Head of caudate nucleus (tissue), 42 donors: ENCODE data around the gene KRTAP17-1.
"Not testable (repeated sequence)": the region's sequence is repeated elsewhere in the genome, so short reads cannot be mapped to it uniquely, and the experiment has no call there.

Experiments
- DNase-seq, 42 donors: peaks; one replicate each; pipeline versions ENCODE4 v3.0.0 to v3.0.0-alpha.2; 2020 to 2021; ENCODE audit warnings: mixed read lengths in 7 of 42
- intact Hi-C: fragments of 100-400 bp; cut with DNase I; formaldehyde crosslinking; loops from one replicate; pipeline ENCODE4 v1.15.0; 2022

Gene KRTAP17-1

DNA sequence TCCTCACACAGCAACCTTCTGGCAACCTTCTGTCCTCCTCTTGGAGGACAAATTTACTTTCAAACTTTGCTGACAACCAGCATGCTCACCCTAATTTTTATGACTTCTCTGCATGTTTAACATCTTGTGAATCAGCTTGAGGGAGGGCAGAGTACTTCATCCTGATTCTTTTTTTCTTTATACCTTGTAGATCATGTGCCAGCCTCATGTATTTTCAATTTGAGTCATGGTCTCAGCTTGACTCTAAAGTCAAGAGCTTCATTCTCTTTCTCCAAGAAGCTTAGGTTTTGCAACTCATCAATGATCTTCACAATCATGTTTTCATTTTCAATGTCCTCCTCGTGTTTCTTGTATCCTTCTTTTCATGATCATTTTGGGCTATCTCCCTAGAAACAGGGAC, 43.7 kb downstream of the KRTAP17-1 start:
- intact Hi-C loops = no loop called here

DNA sequence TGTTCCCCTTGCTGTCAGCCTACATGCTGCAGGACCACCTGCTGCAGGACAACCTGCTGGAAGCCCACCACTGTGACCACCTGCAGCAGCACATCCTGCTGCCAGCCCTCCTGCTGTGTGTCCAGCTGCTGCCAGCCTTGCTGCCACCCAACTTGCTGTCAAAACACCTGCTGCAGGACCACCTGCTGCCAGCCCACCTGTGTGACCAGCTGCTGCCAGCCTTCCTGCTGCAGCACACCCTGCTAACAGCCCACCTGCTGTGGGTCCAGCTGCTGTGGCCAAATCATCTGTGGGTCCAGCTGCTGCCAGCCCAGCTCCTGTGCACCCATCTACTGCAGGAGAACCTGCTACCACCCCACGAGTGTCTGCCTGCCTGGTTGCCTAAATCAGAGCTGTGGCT, 44.2 kb downstream of the KRTAP17-1 start:
- DNase-seq, intact Hi-C loops: not testable (repeated sequence)

More for the DNA sequence above, 43.7 kb downstream of the KRTAP17-1 start:
- DNase-seq = no peak

DNA sequence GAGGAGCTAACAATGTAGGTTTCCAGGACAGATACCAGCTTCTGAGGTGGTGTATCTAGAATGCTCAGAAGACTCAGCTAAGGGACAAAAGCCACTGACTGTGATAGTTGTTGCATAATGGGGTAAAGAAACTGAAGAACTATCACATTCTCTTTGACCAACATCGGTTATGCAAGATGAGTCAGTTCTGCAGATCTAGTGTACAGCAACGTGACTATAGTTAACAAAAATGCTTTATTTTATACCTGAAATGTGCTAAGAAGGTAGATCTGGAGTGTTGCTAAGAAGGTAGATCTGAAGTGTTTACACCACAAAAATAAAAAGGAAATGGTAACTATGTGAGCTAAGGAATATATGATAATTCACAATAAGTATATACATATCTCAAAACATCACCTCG, 47.8 kb downstream of the KRTAP17-1 start:
- no peak for DNase-seq
- intact Hi-C loops = no loop called here

DNA sequence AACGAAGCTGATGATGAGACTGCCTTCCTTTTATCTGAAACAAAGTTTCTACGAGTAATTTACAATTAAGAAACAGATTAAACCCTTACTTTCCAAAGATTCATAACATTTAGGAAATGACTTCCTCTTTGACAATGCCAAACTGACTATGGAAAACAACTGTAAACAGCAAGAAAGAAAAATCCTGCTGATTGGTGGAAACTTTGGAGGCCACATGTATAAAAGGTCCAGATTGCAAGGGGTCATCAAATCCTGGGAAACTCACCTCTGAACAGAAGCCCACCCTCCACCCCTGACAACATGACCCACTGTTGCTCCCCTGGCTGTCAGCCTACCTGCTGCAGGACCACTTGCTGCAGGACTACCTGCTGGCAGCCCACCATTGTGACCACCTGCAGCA, 50.4 kb downstream of the KRTAP17-1 start, which contains the start of gene KRTAP9-6:
TSS of gene KRTAP9-6 (plus strand) at position 301 of the 400 bp plus-strand sequence. CDS start at position 301, 0 bp downstream.
- intact Hi-C loops = no loop called here

More for the DNA sequence above, 50.4 kb downstream of the KRTAP17-1 start, which contains the start of gene KRTAP9-6:
- no peak for DNase-seq
